ENCODE data around the gene KIAA0930.

The KIAA0930 gene

GRCh38 chr22:45183974-45184373 is 56.7 kb downstream of the KIAA0930 start:
- H3K9me3 ChIP-seq (ENCODE audit: control insufficient read depth, low read length): no peaks in the 10 kb centered on the region
- H3K9ac ChIP-seq: no peak overlapping the region
- no peaks in the 10 kb centered on the region for H3K27me3 ChIP-seq (ENCODE audit: control insufficient read depth, insufficient read depth, low read length)
- no peaks in the 10 kb centered on the region for H3K79me2 ChIP-seq
- no peak for TF ChIP-seq CTCF (IDR thresholded peaks at IDR 0.05)
- no peaks in the 10 kb centered on the region for H3K36me3 ChIP-seq (ENCODE audit: control insufficient read depth, insufficient read depth, low read length)
- H3K4me1 ChIP-seq: peaks cover 2% of the 10 kb centered on the region
- H3K4me2 ChIP-seq (ENCODE audit: low read length): no peak overlapping the region
- H3K4me3 ChIP-seq (ENCODE audit: low read depth, low read length): no peak overlapping the region
- H2AFZ ChIP-seq: no peak overlapping the region
- H3K27ac ChIP-seq: no peak overlapping the region

GRCh38 chr22:45181766-45182165 is 58.9 kb downstream of the KIAA0930 start:
- H3K36me3 ChIP-seq (ENCODE audit: control insufficient read depth, insufficient read depth, low read length): no peaks in the 10 kb centered on the region
- no peaks in the 10 kb centered on the region for H3K27me3 ChIP-seq (ENCODE audit: control insufficient read depth, insufficient read depth, low read length)
- no peak overlapping the region for H3K27ac ChIP-seq
- H3K9ac ChIP-seq: no peak overlapping the region
- peaks cover 2% of the 10 kb centered on the region for H3K4me1 ChIP-seq
- H3K9me3 ChIP-seq (ENCODE audit: control insufficient read depth, low read length): no peaks in the 10 kb centered on the region
- H3K79me2 ChIP-seq: no peaks in the 10 kb centered on the region
- H3K4me3 ChIP-seq (ENCODE audit: low read depth, low read length): no peak overlapping the region
- no peak for TF ChIP-seq CTCF (IDR thresholded peaks at IDR 0.05)
- H2AFZ ChIP-seq: no peak overlapping the region
- H3K4me2 ChIP-seq (ENCODE audit: low read length): no peak overlapping the region

GRCh38 chr22:45181240-45181639 is 59.5 kb downstream of the KIAA0930 start:
- Histone ChIP-seq H3K4me2 (ENCODE audit: low read length) (no peak overlapping the region), H3K4me1 (peaks cover 2% of the 10 kb centered on the region), H3K79me2 (no peaks in the 10 kb centered on the region), H3K4me3 (ENCODE audit: low read depth, low read length) (no peak overlapping the region), H3K9ac (no peak overlapping the region), H3K9me3 (ENCODE audit: control insufficient read depth, low read length) (no peaks in the 10 kb centered on the region), H3K27ac (no peak overlapping the region), H3K27me3 (ENCODE audit: control insufficient read depth, insufficient read depth, low read length) (no peaks in the 10 kb centered on the region), H2AFZ (no peak overlapping the region), H3K36me3 (ENCODE audit: control insufficient read depth, insufficient read depth, low read length) (no peaks in the 10 kb centered on the region)
- TF ChIP-seq CTCF (IDR thresholded peaks at IDR 0.05): no peak

- Histone ChIP-seq H3K79me2 (no peaks in the 10 kb centered on the region), H3K9ac (no peak overlapping the region), H3K27me3 (ENCODE audit: control insufficient read depth, insufficient read depth, low read length) (no peaks in the 10 kb centered on the region), H2AFZ (no peak overlapping the region), H3K4me3 (ENCODE audit: low read depth, low read length) (no peak overlapping the region), H3K36me3 (ENCODE audit: control insufficient read depth, insufficient read depth, low read length) (no peaks in the 10 kb centered on the region), H3K9me3 (ENCODE audit: control insufficient read depth, low read length) (no peaks in the 10 kb centered on the region), H3K27ac (no peak overlapping the region), H3K4me1 (peaks cover 2% of the 10 kb centered on the region), H3K4me2 (ENCODE audit: low read length) (peak overlapping the region; percentile 51)
- TF ChIP-seq CTCF (IDR thresholded peaks at IDR 0.05): no peak
Measured at GRCh38 chr22:45180146-45180679, 60.5 kb downstream of the KIAA0930 start.

GRCh38 chr22:45179276-45180049 is 61.2 kb downstream of the KIAA0930 start:
- H3K36me3 ChIP-seq (ENCODE audit: control insufficient read depth, insufficient read depth, low read length): no peaks in the 10 kb centered on the region
- H3K79me2 ChIP-seq: no peaks in the 10 kb centered on the region
- no peaks in the 10 kb centered on the region for H3K27me3 ChIP-seq (ENCODE audit: control insufficient read depth, insufficient read depth, low read length)
- no peak for TF ChIP-seq CTCF (IDR thresholded peaks at IDR 0.05)
- no peak overlapping the region for H3K27ac ChIP-seq
- no peak overlapping the region for H2AFZ ChIP-seq
- no peak overlapping the region for H3K9ac ChIP-seq
- H3K4me1 ChIP-seq: peaks cover 2% of the 10 kb centered on the region
- H3K4me3 ChIP-seq (ENCODE audit: low read depth, low read length): no peak overlapping the region
- H3K9me3 ChIP-seq (ENCODE audit: control insufficient read depth, low read length): no peaks in the 10 kb centered on the region
- H3K4me2 ChIP-seq (ENCODE audit: low read length): peak overlapping the region; percentile 51

Measured in parathyroid adenoma (tissue), 2 donors.